ENCODE results near the gene SHISA7.
A peak's percentile ranks its signal among the peaks of the same experiment; 100 is the strongest.

Gene SHISA7

GRCh38 chr19:55474269-55475265, 31.5 kb upstream of the SHISA7 start:
- no peak for TF ChIP-seq CTCF (IDR thresholded peaks at IDR 0.05; ENCODE audit: borderline replicate concordance, control extremely low read depth, extremely low read depth, insufficient read depth, missing control alignments)
- DNase-seq (ENCODE audit: low spot score): no peak
- in situ Hi-C loops (cut with MboI; ENCODE audit: low sequenced_read_pairs, unreplicated experiment): no loop called here

- DNase-seq (ENCODE audit: low spot score): no peak
- in situ Hi-C loops (cut with MboI; ENCODE audit: low sequenced_read_pairs, unreplicated experiment): no loop called here
- TF ChIP-seq CTCF (IDR thresholded peaks at IDR 0.05; ENCODE audit: borderline replicate concordance, control extremely low read depth, extremely low read depth, insufficient read depth, missing control alignments): no peak
These were observed 30.3 kb upstream of the SHISA7 start for GRCh38 chr19:55473225-55474012.

GRCh38 chr19:55472463-55472862, 29.4 kb upstream of the SHISA7 start:
- no peak for TF ChIP-seq CTCF (IDR thresholded peaks at IDR 0.05; ENCODE audit: borderline replicate concordance, control extremely low read depth, extremely low read depth, insufficient read depth, missing control alignments)
- DNase-seq (ENCODE audit: low spot score): no peak
- in situ Hi-C loops (cut with MboI; ENCODE audit: low sequenced_read_pairs, unreplicated experiment): no loop called here

- TF ChIP-seq CTCF (IDR thresholded peaks at IDR 0.05; ENCODE audit: borderline replicate concordance, control extremely low read depth, extremely low read depth, insufficient read depth, missing control alignments): no peak
These were observed 28.2 kb upstream of the SHISA7 start for GRCh38 chr19:55471266-55471665.

GRCh38 chr19:55468054-55468393, 24.9 kb upstream of the SHISA7 start:
- in situ Hi-C loops (cut with MboI; ENCODE audit: low sequenced_read_pairs, unreplicated experiment): no loop called here
- TF ChIP-seq CTCF (IDR thresholded peaks at IDR 0.05; ENCODE audit: borderline replicate concordance, control extremely low read depth, extremely low read depth, insufficient read depth, missing control alignments): no peak

More at GRCh38 chr19:55471266-55471665, 28.2 kb upstream of the SHISA7 start:
- in situ Hi-C loops (cut with MboI; ENCODE audit: low sequenced_read_pairs, unreplicated experiment): no loop called here
- DNase-seq (ENCODE audit: low spot score): no peak

GRCh38 chr19:55467236-55468053, 24.3 kb upstream of the SHISA7 start:
- peak; percentile 89 for DNase-seq (ENCODE audit: low spot score)
- peak; percentile 96 for TF ChIP-seq CTCF (IDR thresholded peaks at IDR 0.05; ENCODE audit: borderline replicate concordance, control extremely low read depth, extremely low read depth, insufficient read depth, missing control alignments)
- in situ Hi-C loops (cut with MboI; ENCODE audit: low sequenced_read_pairs, unreplicated experiment): no loop called here

More at GRCh38 chr19:55468054-55468393, 24.9 kb upstream of the SHISA7 start:
- DNase-seq (ENCODE audit: low spot score): no peak

Data from GM13976 (cell line).